Keratinocyte (primary cell): ENCODE data around the gene PTBP2.

Experiments
- EZH2 ChIP-seq: IDR thresholded peaks from one replicate; pipeline ENCODE4 v1.6.1; 2012; ENCODE audit warnings: inconsistent platforms, mild to moderate bottlenecking, low read length, moderate library complexity
- TF ChIP-seq, protein P1 (sequence below), 3 experiments: IDR thresholded peaks in 1 of 3; conservative IDR thresholded peaks in 1 of 3; optimal IDR thresholded peaks in 1 of 3; 2 replicates in 2 of 3; 3 replicates in 1 of 3; pipeline versions ENCODE3 to v1.5.1; 2011; ENCODE audit warnings: low read length in 3 of 3, mild to moderate bottlenecking in 3 of 3, moderate library complexity in 2 of 3, control low read depth in 1 of 3, inconsistent platforms in 1 of 3; ENCODE audit not compliant: insufficient read depth in 2 of 3; ENCODE audit errors: extremely low read depth in 1 of 3

DNA sequence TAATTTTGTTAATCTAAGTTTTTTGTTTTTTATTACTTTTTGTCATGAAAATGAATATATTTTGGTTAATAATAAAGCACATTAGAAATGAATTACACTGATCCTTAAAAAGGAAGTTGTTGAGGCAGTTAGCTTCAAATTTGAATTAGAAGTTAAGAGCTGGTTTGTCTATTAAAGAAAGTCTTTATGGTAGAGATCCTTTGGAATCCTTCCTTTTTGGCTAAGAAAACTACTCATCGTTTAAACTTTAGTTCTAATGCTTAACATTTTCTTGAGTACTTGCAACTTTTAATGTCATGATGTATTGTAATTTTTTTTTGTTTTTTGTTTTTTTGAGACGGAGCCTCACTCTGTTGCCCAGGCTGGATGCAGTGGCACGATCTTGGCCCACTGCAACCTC is 2.4 kb downstream of the PTBP2 start:
- TF ChIP-seq, protein P1, sequence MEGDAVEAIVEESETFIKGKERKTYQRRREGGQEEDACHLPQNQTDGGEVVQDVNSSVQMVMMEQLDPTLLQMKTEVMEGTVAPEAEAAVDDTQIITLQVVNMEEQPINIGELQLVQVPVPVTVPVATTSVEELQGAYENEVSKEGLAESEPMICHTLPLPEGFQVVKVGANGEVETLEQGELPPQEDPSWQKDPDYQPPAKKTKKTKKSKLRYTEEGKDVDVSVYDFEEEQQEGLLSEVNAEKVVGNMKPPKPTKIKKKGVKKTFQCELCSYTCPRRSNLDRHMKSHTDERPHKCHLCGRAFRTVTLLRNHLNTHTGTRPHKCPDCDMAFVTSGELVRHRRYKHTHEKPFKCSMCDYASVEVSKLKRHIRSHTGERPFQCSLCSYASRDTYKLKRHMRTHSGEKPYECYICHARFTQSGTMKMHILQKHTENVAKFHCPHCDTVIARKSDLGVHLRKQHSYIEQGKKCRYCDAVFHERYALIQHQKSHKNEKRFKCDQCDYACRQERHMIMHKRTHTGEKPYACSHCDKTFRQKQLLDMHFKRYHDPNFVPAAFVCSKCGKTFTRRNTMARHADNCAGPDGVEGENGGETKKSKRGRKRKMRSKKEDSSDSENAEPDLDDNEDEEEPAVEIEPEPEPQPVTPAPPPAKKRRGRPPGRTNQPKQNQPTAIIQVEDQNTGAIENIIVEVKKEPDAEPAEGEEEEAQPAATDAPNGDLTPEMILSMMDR (optimal IDR thresholded peaks at IDR 0.05 in 1 of 3, IDR thresholded peaks at IDR 0.05 in 1 of 3, conservative IDR thresholded peaks at IDR 0.05 in 1 of 3; ENCODE audit: extremely low read depth in 1 of 3, insufficient read depth in 2 of 3, low read length in 3 of 3): no peak
- TF ChIP-seq EZH2: no peak
